WTC11 (cell line): ENCODE measurements around the gene GPATCH3.

Source experiments
- CREB1 ChIP-seq: sonication (generic); formaldehyde crosslinking; IDR thresholded peaks from 2 replicates; pipeline ENCODE4 v1.8.0; 2023; ENCODE audit warnings: mild to moderate bottlenecking, missing genetic modification reagents
- CTCF ChIP-seq: fragments of 200-600 bp; IDR thresholded peaks from 2 replicates; pipeline ENCODE4 v1.8.0; 2022; ENCODE audit warnings: antibody characterized with exemption
- ESRRA ChIP-seq: sonication (generic); formaldehyde crosslinking; IDR thresholded peaks from 2 replicates; pipeline ENCODE4 v1.8.1; 2022; ENCODE audit warnings: mild to moderate bottlenecking, missing genetic modification reagents, borderline replicate concordance
- NFYB ChIP-seq: sonication (generic); formaldehyde crosslinking; conservative IDR thresholded peaks from 2 replicates; pipeline ENCODE4 v1.8.0; 2022; ENCODE audit warnings: low read depth, missing genetic modification reagents
- TP53 ChIP-seq: sonication (generic); formaldehyde crosslinking; IDR thresholded peaks from 2 replicates; pipeline ENCODE4 v1.8.1; 2023; ENCODE audit warnings: mild to moderate bottlenecking, missing genetic modification reagents
- ZNF263 ChIP-seq: sonication (generic); formaldehyde crosslinking; IDR thresholded peaks from 2 replicates; pipeline ENCODE4 v1.8.1; 2022; ENCODE audit warnings: low read depth, mild to moderate bottlenecking, moderate library complexity, missing genetic modification reagents
- ZNF671 ChIP-seq: fragments of 250-450 bp; sonication (Bioruptor Pico); IDR thresholded peaks from 2 replicates; pipeline ENCODE4 v1.8.0; 2021; ENCODE audit warnings: mild to moderate bottlenecking
- TF ChIP-seq, protein P1 (sequence below): sonication (generic); formaldehyde crosslinking; IDR thresholded peaks from 2 replicates; pipeline ENCODE4 v1.8.1; 2023; ENCODE audit warnings: mild to moderate bottlenecking, missing genetic modification reagents

GRCh38 chr1:26879793-26880192 lies 20.5 kb downstream of the GPATCH3 start:
- TF ChIP-seq ESRRA (CRISPR knock-in tag) (no peak), NFYB (CRISPR knock-in tag) (no peak), CTCF (no peak), TP53 (CRISPR knock-in tag) (no peak), CREB1 (CRISPR knock-in tag) (no peak), ZNF263 (CRISPR knock-in tag) (no peak), ZNF671 (CRISPR knock-in tag) (no peak)
- TF ChIP-seq, protein P1, sequence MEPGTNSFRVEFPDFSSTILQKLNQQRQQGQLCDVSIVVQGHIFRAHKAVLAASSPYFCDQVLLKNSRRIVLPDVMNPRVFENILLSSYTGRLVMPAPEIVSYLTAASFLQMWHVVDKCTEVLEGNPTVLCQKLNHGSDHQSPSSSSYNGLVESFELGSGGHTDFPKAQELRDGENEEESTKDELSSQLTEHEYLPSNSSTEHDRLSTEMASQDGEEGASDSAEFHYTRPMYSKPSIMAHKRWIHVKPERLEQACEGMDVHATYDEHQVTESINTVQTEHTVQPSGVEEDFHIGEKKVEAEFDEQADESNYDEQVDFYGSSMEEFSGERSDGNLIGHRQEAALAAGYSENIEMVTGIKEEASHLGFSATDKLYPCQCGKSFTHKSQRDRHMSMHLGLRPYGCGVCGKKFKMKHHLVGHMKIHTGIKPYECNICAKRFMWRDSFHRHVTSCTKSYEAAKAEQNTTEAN (CRISPR knock-in tag): no peak
